Measurements from ENCODE around the gene KCNH3. TPM values are rescaled to one million over a fixed set of nuclear protein-coding genes. Genes with fewer than 3 reads are reported as not detected.

KCNH3 gene
- total RNA-seq, 1 donor from 2014 or later, result 1.6 TPM

GRCh38 chr12:49552425-49552824 lies 13.6 kb downstream of the KCNH3 start:
- Mint-ChIP-seq H3K36me3 (ENCODE audit: low read depth) (peaks cover 4% of the 10 kb centered on the region), H3K4me3 (no peak overlapping the region), H3K9me3 (no peaks in the 10 kb centered on the region), H3K27ac (no peak overlapping the region), H3K27me3 (ENCODE audit: insufficient read depth) (peaks cover 21% of the 10 kb centered on the region), H3K4me1 (ENCODE audit: low read depth) (no peaks in the 10 kb centered on the region)
- DNase-seq (ENCODE audit: low spot score), result no peak
- intact Hi-C loops (cut with micrococcal nuclease), result no loop called here

- Mint-ChIP-seq H3K27ac (no peak overlapping the region), H3K27me3 (ENCODE audit: insufficient read depth) (peaks cover 21% of the 10 kb centered on the region), H3K36me3 (ENCODE audit: low read depth) (peaks cover 4% of the 10 kb centered on the region), H3K4me1 (ENCODE audit: low read depth) (no peaks in the 10 kb centered on the region), H3K9me3 (no peaks in the 10 kb centered on the region), H3K4me3 (no peak overlapping the region)
- no peak for DNase-seq (ENCODE audit: low spot score)
- intact Hi-C loops (cut with micrococcal nuclease), result loop anchor here (1.0 kb wide), 1 partner anchor 27 kb away; no protein-coding TSS in a partner anchor
These were observed 14.1 kb downstream of the KCNH3 start for GRCh38 chr12:49552899-49553298.

- Mint-ChIP-seq H3K36me3 (ENCODE audit: low read depth) (peaks cover 7% of the 10 kb centered on the region), H3K27me3 (ENCODE audit: insufficient read depth) (peaks cover 16% of the 10 kb centered on the region), H3K9me3 (no peaks in the 10 kb centered on the region), H3K4me3 (no peak overlapping the region), H3K4me1 (ENCODE audit: low read depth) (no peaks in the 10 kb centered on the region), H3K27ac (no peak overlapping the region)
- no peak for DNase-seq (ENCODE audit: low spot score)
- intact Hi-C loops (cut with micrococcal nuclease), result loop anchor here (1.0 kb wide), 1 partner anchor 27 kb away; no protein-coding TSS in a partner anchor
These were observed 14.8 kb downstream of the KCNH3 start for GRCh38 chr12:49553512-49554088.

GRCh38 chr12:49554266-49554665 lies 15.4 kb downstream of the KCNH3 start:
- intact Hi-C loops (cut with micrococcal nuclease), result no loop called here
- H3K36me3 Mint-ChIP-seq (ENCODE audit: low read depth), result peaks cover 12% of the 10 kb centered on the region

GRCh38 chr12:49555631-49556390 lies 17.0 kb downstream of the KCNH3 start:
- Mint-ChIP-seq H3K9me3 (no peaks in the 10 kb centered on the region), H3K36me3 (ENCODE audit: low read depth) (peaks cover 19% of the 10 kb centered on the region)
- intact Hi-C loops (cut with micrococcal nuclease), result no loop called here

More at GRCh38 chr12:49554266-49554665, 15.4 kb downstream of the KCNH3 start:
- H3K9me3 Mint-ChIP-seq, result no peaks in the 10 kb centered on the region
- H3K4me1 Mint-ChIP-seq (ENCODE audit: low read depth), result no peaks in the 10 kb centered on the region
- no peak for DNase-seq (ENCODE audit: low spot score)
- H3K4me3 Mint-ChIP-seq, result no peak overlapping the region
- peaks cover 16% of the 10 kb centered on the region for H3K27me3 Mint-ChIP-seq (ENCODE audit: insufficient read depth)
- no peak overlapping the region for H3K27ac Mint-ChIP-seq

GRCh38 chr12:49556391-49557186 lies 17.8 kb downstream of the KCNH3 start:
- intact Hi-C loops (cut with micrococcal nuclease), result no loop called here
- Mint-ChIP-seq H3K9me3 (no peaks in the 10 kb centered on the region), H3K27me3 (ENCODE audit: insufficient read depth) (peaks cover 7% of the 10 kb centered on the region), H3K4me3 (no peak overlapping the region), H3K4me1 (ENCODE audit: low read depth) (peaks cover 8% of the 10 kb centered on the region), H3K36me3 (ENCODE audit: low read depth) (peaks cover 22% of the 10 kb centered on the region), H3K27ac (no peak overlapping the region)
- DNase-seq (ENCODE audit: low spot score), result no peak

More at GRCh38 chr12:49555631-49556390, 17.0 kb downstream of the KCNH3 start:
- Mint-ChIP-seq H3K27ac (no peak overlapping the region), H3K4me3 (no peak overlapping the region), H3K27me3 (ENCODE audit: insufficient read depth) (peaks cover 13% of the 10 kb centered on the region), H3K4me1 (ENCODE audit: low read depth) (peaks cover 6% of the 10 kb centered on the region)
- DNase-seq (ENCODE audit: low spot score), result no peak

- no peak overlapping the region for H3K4me3 Mint-ChIP-seq
These were observed 18.5 kb downstream of the KCNH3 start for GRCh38 chr12:49557187-49557916.

GRCh38 chr12:49557917-49558215 lies 19.0 kb downstream of the KCNH3 start:
- peaks cover 29% of the 10 kb centered on the region for H3K36me3 Mint-ChIP-seq (ENCODE audit: low read depth)
- H3K9me3 Mint-ChIP-seq, result no peaks in the 10 kb centered on the region
- intact Hi-C loops (cut with micrococcal nuclease), result no loop called here
- no peak overlapping the region for H3K4me3 Mint-ChIP-seq
- H3K27ac Mint-ChIP-seq, result no peak overlapping the region
- H3K27me3 Mint-ChIP-seq (ENCODE audit: insufficient read depth), result no peaks in the 10 kb centered on the region
- DNase-seq (ENCODE audit: low spot score), result no peak
- peaks cover 8% of the 10 kb centered on the region for H3K4me1 Mint-ChIP-seq (ENCODE audit: low read depth)

More at GRCh38 chr12:49557187-49557916, 18.5 kb downstream of the KCNH3 start:
- Mint-ChIP-seq H3K4me1 (ENCODE audit: low read depth) (peaks cover 8% of the 10 kb centered on the region), H3K27me3 (ENCODE audit: insufficient read depth) (peaks cover 4% of the 10 kb centered on the region), H3K36me3 (ENCODE audit: low read depth) (peaks cover 26% of the 10 kb centered on the region), H3K27ac (no peak overlapping the region), H3K9me3 (no peaks in the 10 kb centered on the region)
- no peak for DNase-seq (ENCODE audit: low spot score)
- intact Hi-C loops (cut with micrococcal nuclease), result no loop called here

GRCh38 chr12:49558526-49558925 lies 19.7 kb downstream of the KCNH3 start:
- Mint-ChIP-seq H3K4me3 (no peak overlapping the region), H3K9me3 (no peaks in the 10 kb centered on the region), H3K27me3 (ENCODE audit: insufficient read depth) (no peaks in the 10 kb centered on the region), H3K36me3 (ENCODE audit: low read depth) (peaks cover 29% of the 10 kb centered on the region), H3K4me1 (ENCODE audit: low read depth) (peaks cover 11% of the 10 kb centered on the region), H3K27ac (peak overlapping the region; percentile 18)
- DNase-seq (ENCODE audit: low spot score), result no peak
- intact Hi-C loops (cut with micrococcal nuclease), result no loop called here

- no peak for DNase-seq (ENCODE audit: low spot score)
- peaks cover 17% of the 10 kb centered on the region for H3K4me1 Mint-ChIP-seq (ENCODE audit: low read depth)
- H3K4me3 Mint-ChIP-seq, result no peak overlapping the region
- H3K27me3 Mint-ChIP-seq (ENCODE audit: insufficient read depth), result no peaks in the 10 kb centered on the region
- intact Hi-C loops (cut with micrococcal nuclease), result no loop called here
- no peaks in the 10 kb centered on the region for H3K9me3 Mint-ChIP-seq
- peaks cover 32% of the 10 kb centered on the region for H3K36me3 Mint-ChIP-seq (ENCODE audit: low read depth)
- peak overlapping the region; percentile 18 for H3K27ac Mint-ChIP-seq
These were observed 20.3 kb downstream of the KCNH3 start for GRCh38 chr12:49559011-49559675.

- Mint-ChIP-seq H3K27ac (no peak overlapping the region), H3K9me3 (no peaks in the 10 kb centered on the region), H3K4me1 (ENCODE audit: low read depth) (peaks cover 31% of the 10 kb centered on the region), H3K36me3 (ENCODE audit: low read depth) (peaks cover 38% of the 10 kb centered on the region), H3K4me3 (no peak overlapping the region), H3K27me3 (ENCODE audit: insufficient read depth) (no peaks in the 10 kb centered on the region)
- no peak for DNase-seq (ENCODE audit: low spot score)
- intact Hi-C loops (cut with micrococcal nuclease), result loop anchor here (10.0 kb wide), 1 partner anchor 464 kb away; the partner anchor contains the start of gene RACGAP1
These were observed 21.9 kb downstream of the KCNH3 start for GRCh38 chr12:49560695-49561094.

- no peak overlapping the region for H3K27ac Mint-ChIP-seq
- peaks cover 43% of the 10 kb centered on the region for H3K4me1 Mint-ChIP-seq (ENCODE audit: low read depth)
- intact Hi-C loops (cut with micrococcal nuclease), result loop anchor here (10.0 kb wide), 1 partner anchor 463 kb away; the partner anchor contains the start of gene RACGAP1
- no peak for DNase-seq (ENCODE audit: low spot score)
- peaks cover 34% of the 10 kb centered on the region for H3K36me3 Mint-ChIP-seq (ENCODE audit: low read depth)
- H3K9me3 Mint-ChIP-seq, result no peaks in the 10 kb centered on the region
- no peak overlapping the region for H3K4me3 Mint-ChIP-seq
- H3K27me3 Mint-ChIP-seq (ENCODE audit: insufficient read depth), result no peaks in the 10 kb centered on the region
These were observed 23.4 kb downstream of the KCNH3 start for GRCh38 chr12:49562233-49562632.

Measured in activated T-helper 1 cell treated with anti-CD3 and anti-CD28 coated beads, Interleukin-12 subunit alpha, Interleukin-12 subunit beta, Interleukin-2, Interleukin-4 antibody, amounts not matched to agents 30 ng/mL and 10 ng/mL and 1 ng/mL, durations not matched to agents 14 hours and 24 hours and 36 hours (primary cell).